ENCODE measurements around the gene BIRC6. TPM values are rescaled to one million over a fixed set of nuclear protein-coding genes. Genes with fewer than 3 reads are reported as not detected.

Gene BIRC6
- polyA plus RNA-seq, 1 donor (not counting 4 experiments of a cell fraction or from before 2014, with no cell fraction given) = 57.0 TPM

DNA sequence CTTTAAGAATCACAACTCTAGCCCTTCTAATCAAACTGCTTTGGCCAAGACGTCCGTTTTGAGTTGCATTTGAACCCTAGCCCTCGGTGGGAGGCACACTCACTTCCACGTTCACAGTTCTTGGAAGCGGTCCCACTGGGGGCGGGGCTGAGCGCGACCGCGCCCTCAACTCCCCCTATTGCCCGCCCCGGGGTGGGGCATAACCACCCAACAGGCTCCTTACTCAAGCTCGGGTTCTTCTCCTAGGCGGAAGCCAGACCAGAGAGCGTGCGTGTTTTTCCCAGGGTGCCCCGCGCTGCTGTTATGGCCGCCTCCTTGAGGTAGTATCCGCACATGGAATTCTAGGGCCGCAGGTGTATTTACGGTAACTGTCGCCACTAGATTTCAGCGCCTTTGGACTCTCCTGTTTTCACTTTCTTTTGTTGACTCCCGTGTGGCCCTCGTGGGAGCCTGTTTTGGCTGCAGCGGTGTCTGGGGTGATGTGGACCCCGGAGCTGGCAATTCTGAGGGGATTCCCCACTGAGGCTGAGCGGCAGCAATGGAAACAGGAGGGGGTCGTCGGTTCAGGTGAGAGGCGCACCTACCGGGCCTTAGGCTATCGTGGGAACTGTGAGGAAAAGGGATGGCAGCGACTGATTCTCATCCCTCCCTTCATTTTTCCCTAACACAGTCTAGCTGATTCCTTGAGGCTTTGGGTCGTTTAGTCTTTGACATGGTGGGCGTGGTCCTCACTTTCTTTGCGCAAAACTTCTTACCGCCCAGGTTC lies 271.2 kb downstream of the BIRC6 start, which contains the start of gene TTC27:
Gene TTC27 (plus strand): TSS at position 237 of the 766 bp plus-strand sequence. CDS start 243 bp downstream, at position 480.
- H2AFZ ChIP-seq (ENCODE audit: control insufficient read depth, low read length) = peak within 1 kb of the TSS; percentile 99
- H3K79me2 ChIP-seq (ENCODE audit: control insufficient read depth, insufficient read depth, low read length) = peaks cover 14% of the 10 kb centered on the region
- no peaks in the 10 kb centered on the region for H4K20me1 ChIP-seq (ENCODE audit: control insufficient read depth, extremely low read depth, insufficient read depth, low read length)
- H3K4me3 ChIP-seq (ENCODE audit: control insufficient read depth in 2 of 3, extremely low read depth in 1 of 3, insufficient read depth in 2 of 3, low read depth in 1 of 3, low read length in 3 of 3) = peak within 1 kb of the TSS; percentile 60 to 96 (median 84)
- H3K4me2 ChIP-seq (ENCODE audit: control insufficient read depth, extremely low read depth, insufficient read depth, low read depth, low read length) = peak within 1 kb of the TSS; percentile 99
- H3K9me1 ChIP-seq (ENCODE audit: control insufficient read depth, extremely low read depth, insufficient read depth, low read length) = no peaks in the 10 kb centered on the region
- no peaks in the 10 kb centered on the region for H3K27me3 ChIP-seq (ENCODE audit: control insufficient read depth, extremely low read depth, insufficient read depth, low read length)
- H3K36me3 ChIP-seq (ENCODE audit: control insufficient read depth in 2 of 2, extremely low read depth in 1 of 2, insufficient read depth in 2 of 2, low read length in 2 of 2) = peaks cover 0 to 3% of the 10 kb centered on the region in 2 experiments
- DNase-seq (ENCODE audit: low read depth, low spot score) = peak; percentile 86
- dilution Hi-C loops (cut with MboI; ENCODE audit: extremely low pct_ligation_motif_present, low sequenced_read_pairs) = no loop called here
- H3K9me3 ChIP-seq (ENCODE audit: control insufficient read depth, low read depth, low read length) = no peaks in the 10 kb centered on the region
- peak within 1 kb of the TSS; percentile 88 for H3K27ac ChIP-seq (ENCODE audit: control insufficient read depth, insufficient read depth, low read length)
- H3K9ac ChIP-seq (ENCODE audit: control insufficient read depth, extremely low read depth, insufficient read depth, low read length) = peak within 1 kb of the TSS; percentile 93
- peak; percentile 83 for FAIRE-seq
- H3K4me1 ChIP-seq (ENCODE audit: control insufficient read depth, extremely low read depth, insufficient read depth, low read length) = peaks cover 8% of the 10 kb centered on the region
- TF ChIP-seq, protein P1, sequence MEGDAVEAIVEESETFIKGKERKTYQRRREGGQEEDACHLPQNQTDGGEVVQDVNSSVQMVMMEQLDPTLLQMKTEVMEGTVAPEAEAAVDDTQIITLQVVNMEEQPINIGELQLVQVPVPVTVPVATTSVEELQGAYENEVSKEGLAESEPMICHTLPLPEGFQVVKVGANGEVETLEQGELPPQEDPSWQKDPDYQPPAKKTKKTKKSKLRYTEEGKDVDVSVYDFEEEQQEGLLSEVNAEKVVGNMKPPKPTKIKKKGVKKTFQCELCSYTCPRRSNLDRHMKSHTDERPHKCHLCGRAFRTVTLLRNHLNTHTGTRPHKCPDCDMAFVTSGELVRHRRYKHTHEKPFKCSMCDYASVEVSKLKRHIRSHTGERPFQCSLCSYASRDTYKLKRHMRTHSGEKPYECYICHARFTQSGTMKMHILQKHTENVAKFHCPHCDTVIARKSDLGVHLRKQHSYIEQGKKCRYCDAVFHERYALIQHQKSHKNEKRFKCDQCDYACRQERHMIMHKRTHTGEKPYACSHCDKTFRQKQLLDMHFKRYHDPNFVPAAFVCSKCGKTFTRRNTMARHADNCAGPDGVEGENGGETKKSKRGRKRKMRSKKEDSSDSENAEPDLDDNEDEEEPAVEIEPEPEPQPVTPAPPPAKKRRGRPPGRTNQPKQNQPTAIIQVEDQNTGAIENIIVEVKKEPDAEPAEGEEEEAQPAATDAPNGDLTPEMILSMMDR (optimal IDR thresholded peaks at IDR 0.05 in 1 of 3, IDR thresholded peaks at IDR 0.05 in 1 of 3, conservative IDR thresholded peaks at IDR 0.05 in 1 of 3; ENCODE audit: extremely low read depth in 1 of 3, insufficient read depth in 2 of 3, low read length in 3 of 3) = no peak
- TF ChIP-seq EZH2 (IDR thresholded peaks at IDR 0.05; ENCODE audit: low read length) = no peak

DNA sequence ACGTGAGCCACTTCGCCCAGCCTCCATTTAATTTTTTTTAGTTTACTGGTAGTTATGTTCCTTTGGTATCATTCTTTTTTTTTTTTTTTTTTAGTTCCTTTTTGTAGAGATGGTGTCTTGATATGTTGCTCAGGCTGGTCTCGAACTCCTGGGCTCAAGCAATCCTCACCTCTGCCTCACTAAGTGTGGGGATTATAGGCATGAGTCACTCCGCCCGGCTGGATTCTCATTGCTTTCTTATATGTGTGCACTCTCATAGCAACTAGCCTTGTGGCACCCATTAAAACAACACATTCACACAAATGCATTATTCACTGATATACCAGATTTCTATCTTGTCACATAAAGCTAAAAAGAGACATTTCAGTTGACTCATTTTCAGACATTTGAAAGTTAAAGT lies 275.3 kb downstream of the BIRC6 start:
- H3K4me2 ChIP-seq (ENCODE audit: control insufficient read depth, extremely low read depth, insufficient read depth, low read depth, low read length) = no peak overlapping the region
- H3K79me2 ChIP-seq (ENCODE audit: control insufficient read depth, insufficient read depth, low read length) = peaks cover 14% of the 10 kb centered on the region
- no peak for FAIRE-seq
- H3K4me3 ChIP-seq (ENCODE audit: control insufficient read depth in 2 of 3, extremely low read depth in 1 of 3, insufficient read depth in 2 of 3, low read depth in 1 of 3, low read length in 3 of 3) = no peak overlapping the region
- H3K9me3 ChIP-seq (ENCODE audit: control insufficient read depth, low read depth, low read length) = no peaks in the 10 kb centered on the region
- TF ChIP-seq, protein P1 (optimal IDR thresholded peaks at IDR 0.05 in 1 of 3, IDR thresholded peaks at IDR 0.05 in 1 of 3, conservative IDR thresholded peaks at IDR 0.05 in 1 of 3; ENCODE audit: extremely low read depth in 1 of 3, insufficient read depth in 2 of 3, low read length in 3 of 3) = no peak
- no peak for TF ChIP-seq EZH2 (IDR thresholded peaks at IDR 0.05; ENCODE audit: low read length)
- H3K9me1 ChIP-seq (ENCODE audit: control insufficient read depth, extremely low read depth, insufficient read depth, low read length) = no peaks in the 10 kb centered on the region
- H3K4me1 ChIP-seq (ENCODE audit: control insufficient read depth, extremely low read depth, insufficient read depth, low read length) = peaks cover 8% of the 10 kb centered on the region
- H3K27ac ChIP-seq (ENCODE audit: control insufficient read depth, insufficient read depth, low read length) = no peak overlapping the region
- H2AFZ ChIP-seq (ENCODE audit: control insufficient read depth, low read length) = no peak overlapping the region
- no peaks in the 10 kb centered on the region for H3K27me3 ChIP-seq (ENCODE audit: control insufficient read depth, extremely low read depth, insufficient read depth, low read length)
- dilution Hi-C loops (cut with MboI; ENCODE audit: extremely low pct_ligation_motif_present, low sequenced_read_pairs) = no loop called here
- H3K36me3 ChIP-seq (ENCODE audit: control insufficient read depth in 2 of 2, extremely low read depth in 1 of 2, insufficient read depth in 2 of 2, low read length in 2 of 2) = peaks cover 0 to 7% of the 10 kb centered on the region in 2 experiments
- H3K9ac ChIP-seq (ENCODE audit: control insufficient read depth, extremely low read depth, insufficient read depth, low read length) = no peak overlapping the region
- no peak for DNase-seq (ENCODE audit: low read depth, low spot score)
- H4K20me1 ChIP-seq (ENCODE audit: control insufficient read depth, extremely low read depth, insufficient read depth, low read length) = no peaks in the 10 kb centered on the region
